Loucy (cell line): Measurements from ENCODE around the gene PIKFYVE.

Experiments used
- H2AFZ ChIP-seq: fragments of 200-600 bp; sonication (generic); 2 replicates; pipeline ENCODE4 v1.6.0; 2016; ENCODE audit warnings: antibody characterized with exemption, mild to moderate bottlenecking, low read length, moderate library complexity
- H3F3A ChIP-seq: fragments of 200-600 bp; 2 replicates; pipeline ENCODE4 v1.6.0; 2016; ENCODE audit warnings: antibody characterized with exemption, low read depth, mild to moderate bottlenecking
- H3K27me3 ChIP-seq: fragments of 200-600 bp; sonication (generic); 2 replicates; pipeline ENCODE4 v1.6.1; 2014; ENCODE audit warnings: low read length, mild to moderate bottlenecking; ENCODE audit not compliant: insufficient read depth, poor library complexity, severe bottlenecking
- H3K36me3 ChIP-seq: fragments of 200-600 bp; sonication (generic); 2 replicates; pipeline ENCODE4 v1.6.1; 2016; ENCODE audit warnings: low read length; ENCODE audit not compliant: insufficient read depth
- H3K4me1 ChIP-seq: fragments of 200-600 bp; sonication (generic); 2 replicates; pipeline ENCODE4 v1.5.1; 2014; ENCODE audit warnings: low read length, mild to moderate bottlenecking; ENCODE audit not compliant: insufficient read depth, poor library complexity, severe bottlenecking
- H3K4me2 ChIP-seq: fragments of 200-600 bp; sonication (generic); 2 replicates; pipeline ENCODE4 v1.6.0; 2014; ENCODE audit warnings: antibody characterized with exemption, low read length, low read depth, mild to moderate bottlenecking; ENCODE audit not compliant: poor library complexity, severe bottlenecking
- H3K4me3 ChIP-seq: fragments of 200-600 bp; sonication (generic); 2 replicates; pipeline ENCODE4 v1.5.1; 2014; ENCODE audit warnings: low read length, mild to moderate bottlenecking, mixed read lengths; ENCODE audit not compliant: poor library complexity, severe bottlenecking
- H3K79me2 ChIP-seq: fragments of 200-600 bp; sonication (generic); 2 replicates; pipeline ENCODE4 v1.6.1; 2014; ENCODE audit warnings: low read length; ENCODE audit not compliant: insufficient read depth
- H3K9ac ChIP-seq: fragments of 200-600 bp; sonication (generic); 2 replicates; pipeline ENCODE4 v1.6.0; 2014; ENCODE audit warnings: mild to moderate bottlenecking, low read depth, low read length, moderate library complexity; ENCODE audit not compliant: poor library complexity, severe bottlenecking
- H3K9me2 ChIP-seq: fragments of 200-600 bp; sonication (generic); replicated peaks from 2 replicates; pipeline ENCODE4 v1.6.1; 2016; ENCODE audit warnings: low read depth, low read length, mixed read lengths
- H3K9me3 ChIP-seq: fragments of 200-600 bp; sonication (generic); 2 replicates; pipeline ENCODE4 v1.6.1; 2014; ENCODE audit warnings: mild to moderate bottlenecking, antibody characterized with exemption, low read length, low read depth; ENCODE audit not compliant: insufficient read depth
- H4K20me1 ChIP-seq: fragments of 200-600 bp; sonication (generic); 2 replicates; pipeline ENCODE4 v1.6.0; 2014; ENCODE audit warnings: antibody characterized with exemption, low read length, mild to moderate bottlenecking; ENCODE audit not compliant: insufficient read depth, poor library complexity, severe bottlenecking
- EZH2phosphoT487 ChIP-seq: fragments of 200-600 bp; IDR thresholded peaks from 2 replicates; pipeline ENCODE4 v1.6.1; 2018; ENCODE audit warnings: antibody characterized with exemption, mild to moderate bottlenecking, moderate library complexity, borderline replicate concordance
- TF ChIP-seq, protein P1 (sequence below): fragments of 200-600 bp; sonication (generic); conservative IDR thresholded peaks from 2 replicates; pipeline ENCODE4 v1.5.1; 2014; ENCODE audit warnings: mild to moderate bottlenecking, antibody characterized with exemption, low read length

Gene PIKFYVE

DNA sequence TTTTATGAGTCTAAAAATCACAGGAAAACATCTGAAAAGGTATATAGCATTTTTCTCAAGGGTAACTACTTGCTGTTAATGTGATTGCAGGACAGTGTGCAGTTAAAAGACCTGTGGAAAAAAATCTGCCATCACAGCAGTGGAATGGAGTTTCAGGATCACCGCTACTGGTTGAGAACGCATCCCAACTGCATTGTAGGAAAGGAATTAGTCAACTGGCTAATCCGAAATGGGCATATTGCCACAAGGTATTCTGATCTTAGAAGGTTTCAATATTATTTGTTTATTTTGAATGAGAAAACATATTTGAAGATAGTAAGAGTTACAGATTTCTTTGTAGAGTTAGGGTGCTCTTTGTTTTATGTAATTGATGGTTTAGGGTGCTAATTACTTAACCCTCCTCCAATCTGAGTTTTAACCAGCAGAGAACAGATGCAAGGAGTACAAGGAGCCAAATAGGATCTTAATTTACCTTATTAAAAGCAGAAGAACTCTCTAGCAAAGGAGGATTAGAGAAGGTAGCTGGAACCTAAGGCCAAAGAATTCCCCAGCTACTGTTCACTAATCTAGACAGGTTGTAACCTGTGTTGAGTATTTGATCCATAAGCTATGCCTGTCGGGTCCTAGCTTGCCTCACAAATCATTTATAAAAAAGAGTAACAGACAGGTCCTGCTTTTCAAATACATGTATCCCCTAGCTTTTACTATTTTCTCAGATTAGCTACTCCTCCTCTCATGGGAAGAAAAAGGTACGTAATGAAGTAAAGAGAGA is 35.0 kb downstream of the PIKFYVE start:
- TF ChIP-seq, protein P1, sequence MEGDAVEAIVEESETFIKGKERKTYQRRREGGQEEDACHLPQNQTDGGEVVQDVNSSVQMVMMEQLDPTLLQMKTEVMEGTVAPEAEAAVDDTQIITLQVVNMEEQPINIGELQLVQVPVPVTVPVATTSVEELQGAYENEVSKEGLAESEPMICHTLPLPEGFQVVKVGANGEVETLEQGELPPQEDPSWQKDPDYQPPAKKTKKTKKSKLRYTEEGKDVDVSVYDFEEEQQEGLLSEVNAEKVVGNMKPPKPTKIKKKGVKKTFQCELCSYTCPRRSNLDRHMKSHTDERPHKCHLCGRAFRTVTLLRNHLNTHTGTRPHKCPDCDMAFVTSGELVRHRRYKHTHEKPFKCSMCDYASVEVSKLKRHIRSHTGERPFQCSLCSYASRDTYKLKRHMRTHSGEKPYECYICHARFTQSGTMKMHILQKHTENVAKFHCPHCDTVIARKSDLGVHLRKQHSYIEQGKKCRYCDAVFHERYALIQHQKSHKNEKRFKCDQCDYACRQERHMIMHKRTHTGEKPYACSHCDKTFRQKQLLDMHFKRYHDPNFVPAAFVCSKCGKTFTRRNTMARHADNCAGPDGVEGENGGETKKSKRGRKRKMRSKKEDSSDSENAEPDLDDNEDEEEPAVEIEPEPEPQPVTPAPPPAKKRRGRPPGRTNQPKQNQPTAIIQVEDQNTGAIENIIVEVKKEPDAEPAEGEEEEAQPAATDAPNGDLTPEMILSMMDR, result no peak
- no peak for TF ChIP-seq EZH2phosphoT487
- Histone ChIP-seq H3F3A (no peaks in the 10 kb centered on the region), H3K4me2 (no peak overlapping the region), H3K79me2 (peaks cover 14% of the 10 kb centered on the region), H3K36me3 (peaks cover 92% of the 10 kb centered on the region), H3K9ac (no peak overlapping the region), H3K9me3 (no peaks in the 10 kb centered on the region), H3K27me3 (no peaks in the 10 kb centered on the region), H3K4me1 (no peaks in the 10 kb centered on the region), H2AFZ (no peak overlapping the region), H4K20me1 (peaks cover 22% of the 10 kb centered on the region), H3K4me3 (no peak overlapping the region), H3K9me2 (no peaks in the 10 kb centered on the region)

DNA sequence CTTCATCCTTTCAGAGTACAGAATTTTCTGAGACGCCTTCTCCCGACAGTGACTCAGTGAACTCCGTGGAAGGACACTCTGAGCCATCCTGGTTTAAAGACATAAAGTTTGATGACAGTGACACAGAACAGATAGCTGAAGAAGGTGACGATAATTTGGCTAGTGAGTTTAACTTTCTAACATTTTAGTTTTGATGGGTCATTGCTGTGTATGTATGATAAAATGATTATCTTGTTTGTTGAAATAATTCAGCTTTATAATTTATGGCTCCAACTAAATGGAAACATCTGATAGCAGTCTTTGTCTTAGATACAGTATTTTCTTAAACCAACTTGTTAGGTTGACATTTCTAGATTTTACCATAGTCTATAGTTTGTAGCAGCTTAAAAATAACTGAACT is 38.1 kb downstream of the PIKFYVE start:
- TF ChIP-seq EZH2phosphoT487, result no peak
- H3F3A ChIP-seq, result no peaks in the 10 kb centered on the region

DNA sequence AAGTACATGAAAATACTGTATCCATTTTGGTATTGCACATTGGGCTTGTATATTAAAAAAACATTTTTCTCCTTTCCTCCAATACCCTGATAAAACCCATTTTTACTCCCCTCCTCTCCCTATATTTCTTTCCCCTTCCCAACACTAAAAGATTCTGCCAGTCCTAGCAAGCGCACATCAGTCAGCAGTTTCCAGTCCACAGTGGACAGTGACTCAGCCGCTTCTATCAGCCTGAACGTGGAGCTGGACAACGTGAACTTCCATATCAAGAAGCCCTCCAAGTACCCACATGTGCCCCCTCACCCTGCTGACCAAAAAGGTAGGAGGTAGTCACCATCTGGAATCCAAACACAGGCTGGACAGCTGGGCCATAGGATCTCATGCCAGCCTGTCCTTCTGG is 38.6 kb downstream of the PIKFYVE start:
- Histone ChIP-seq H3K9me2 (no peaks in the 10 kb centered on the region), H3K9ac (no peak overlapping the region), H3K36me3 (peaks cover 87% of the 10 kb centered on the region), H3F3A (no peaks in the 10 kb centered on the region), H2AFZ (no peak overlapping the region), H4K20me1 (peaks cover 3% of the 10 kb centered on the region), H3K9me3 (no peaks in the 10 kb centered on the region), H3K4me1 (no peaks in the 10 kb centered on the region), H3K79me2 (no peaks in the 10 kb centered on the region; the same call in 1 of the 2 replicates), H3K4me3 (no peak overlapping the region), H3K4me2 (no peak overlapping the region), H3K27me3 (no peaks in the 10 kb centered on the region)
- TF ChIP-seq, protein P1, result no peak
- TF ChIP-seq EZH2phosphoT487, result no peak

More for the DNA sequence above, 38.1 kb downstream of the PIKFYVE start:
- Histone ChIP-seq H3K9me3 (no peaks in the 10 kb centered on the region), H3K79me2 (no peaks in the 10 kb centered on the region; the same call in 1 of the 2 replicates), H3K4me1 (no peaks in the 10 kb centered on the region), H3K36me3 (peaks cover 88% of the 10 kb centered on the region), H3K9me2 (no peaks in the 10 kb centered on the region), H2AFZ (no peak overlapping the region), H3K4me3 (no peak overlapping the region), H3K4me2 (no peak overlapping the region), H3K27me3 (no peaks in the 10 kb centered on the region), H3K9ac (no peak overlapping the region), H4K20me1 (peaks cover 3% of the 10 kb centered on the region)
